Measurements from ENCODE around the gene ADGRG7. TPM values are rescaled to one million over a fixed set of nuclear protein-coding genes. Genes with fewer than 3 reads are reported as not detected.

The ADGRG7 gene
- total and polyA plus RNA-seq, 2 of the 13 experiments (the other 11 are each of a cell fraction or from before 2014, with no cell fraction given) = not detected

Small RNA genes within 50 kb of the gene (small RNA-seq; reads per million reads assigned to genes)
- 0 reads per million in 3 experiments for gene RF00322 (ENCODE audit: insufficient read depth in 2 of 3, insufficient read length in 3 of 3, low read depth in 2 of 3, low replicate concordance in 1 of 3)

Other genes starting within 250 kb of the ADGRG7 start
- gene TOMM70, start 208.5 kb upstream of the ADGRG7 start, total RNA-seq (2016; rRNA removed; fragmentation: Illumina TruSeq; extraction: Trizol) = 77.2 and 95.2 TPM in 2 replicates
- 20.7 and 27.0 TPM in 2 replicates for gene TOMM70, start 208.5 kb upstream of the ADGRG7 start, polyA plus RNA-seq (2011; rRNA removed)
- gene LNP1, start 208.1 kb upstream of the ADGRG7 start, total RNA-seq (2016; rRNA removed; fragmentation: Illumina TruSeq; extraction: Trizol) = 6.0 and 7.0 TPM in 2 replicates
- gene LNP1, start 208.1 kb upstream of the ADGRG7 start, polyA plus RNA-seq (2011; rRNA removed) = 3.4 and 3.6 TPM in 2 replicates
- 11.7 and 14.8 TPM in 2 replicates for gene TMEM45A, start 117.0 kb upstream of the ADGRG7 start, total RNA-seq (2016; rRNA removed; fragmentation: Illumina TruSeq; extraction: Trizol)
- 22.7 and 38.5 TPM in 2 replicates for gene TMEM45A, start 117.0 kb upstream of the ADGRG7 start, polyA plus RNA-seq (2011; rRNA removed)
- 53.6 and 75.5 TPM in 2 replicates for gene TFG, start 99.9 kb downstream of the ADGRG7 start, total RNA-seq (2016; rRNA removed; fragmentation: Illumina TruSeq; extraction: Trizol)
- 66.2 and 71.7 TPM in 2 replicates for gene TFG, start 99.9 kb downstream of the ADGRG7 start, polyA plus RNA-seq (2011; rRNA removed)